CD4-positive, alpha-beta T cell treated with Interleukin-15 for 4 hours (primary cell): Measurements from ENCODE around the gene FBXL15.

ENCODE experiments used
- DNase-seq: peaks from one replicate; pipeline ENCODE4 v3.0.0-alpha.2; 2020; ENCODE audit warnings: low spot score

Gene FBXL15

DNA sequence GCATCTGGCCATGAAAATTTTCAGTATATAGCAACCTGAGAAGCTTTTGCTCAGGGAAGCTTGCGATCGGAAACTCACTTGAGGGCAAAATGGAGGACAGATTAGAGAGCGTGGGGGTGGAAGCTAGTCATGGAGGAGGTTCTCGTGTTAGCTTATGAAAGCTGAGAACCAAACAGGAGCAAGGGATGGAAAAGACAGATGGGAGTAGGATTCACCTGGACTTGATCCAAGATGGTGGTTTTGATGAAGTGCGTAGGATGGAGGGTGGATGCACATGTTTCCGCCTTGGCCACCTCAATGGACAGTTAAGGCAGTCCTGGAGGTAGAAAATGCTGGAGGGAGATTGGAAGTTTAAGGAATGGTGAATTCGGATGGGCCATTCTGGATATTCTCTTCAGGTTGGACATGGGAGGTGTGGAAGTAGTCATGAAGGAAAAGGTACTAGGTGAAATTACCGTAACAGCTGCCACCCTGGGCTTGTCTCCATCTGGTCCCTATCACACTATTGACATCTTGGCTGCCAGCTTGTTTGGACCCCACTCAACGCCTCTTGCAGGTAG is 37.0 kb downstream of the FBXL15 start:
- no peak for DNase-seq

DNA sequence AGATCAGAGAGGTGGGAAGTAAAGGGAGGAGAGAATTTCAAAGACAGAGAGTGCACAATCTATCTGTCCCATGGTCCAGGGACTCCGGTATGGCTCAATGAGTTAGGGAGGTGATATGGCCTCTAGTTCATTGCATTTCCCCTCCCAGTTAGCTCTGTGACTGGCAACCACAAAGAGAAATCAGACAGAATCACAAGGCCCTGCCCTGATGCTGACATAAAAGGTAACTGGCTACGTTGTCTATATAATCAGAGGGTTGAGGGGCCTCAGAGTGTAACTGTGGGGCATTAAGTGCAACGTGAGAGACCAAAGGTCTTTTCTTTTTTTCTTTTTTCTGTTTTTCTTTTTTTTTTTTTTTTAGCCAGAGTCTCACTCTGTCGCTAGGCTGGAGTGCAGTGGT is 38.0 kb downstream of the FBXL15 start:
- no peak for DNase-seq

DNA sequence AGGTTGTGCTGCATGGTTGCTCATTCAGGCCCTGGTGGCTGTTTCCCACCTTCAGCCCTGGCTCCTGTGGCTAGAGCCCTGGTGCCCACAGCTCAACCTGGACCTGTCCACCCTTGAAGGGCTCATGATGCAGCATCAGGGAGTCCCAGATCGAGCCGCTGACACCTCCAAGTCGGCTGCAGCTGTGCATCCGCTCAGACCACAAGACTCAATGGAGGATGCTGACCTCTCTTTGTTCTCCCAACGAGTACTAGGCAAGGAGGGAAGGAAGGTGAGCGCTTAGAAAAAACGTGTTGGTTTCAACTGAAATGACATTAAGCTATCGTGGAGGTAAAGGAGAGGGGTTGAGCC is 40.2 kb downstream of the FBXL15 start:
- DNase-seq, result no peak

DNA sequence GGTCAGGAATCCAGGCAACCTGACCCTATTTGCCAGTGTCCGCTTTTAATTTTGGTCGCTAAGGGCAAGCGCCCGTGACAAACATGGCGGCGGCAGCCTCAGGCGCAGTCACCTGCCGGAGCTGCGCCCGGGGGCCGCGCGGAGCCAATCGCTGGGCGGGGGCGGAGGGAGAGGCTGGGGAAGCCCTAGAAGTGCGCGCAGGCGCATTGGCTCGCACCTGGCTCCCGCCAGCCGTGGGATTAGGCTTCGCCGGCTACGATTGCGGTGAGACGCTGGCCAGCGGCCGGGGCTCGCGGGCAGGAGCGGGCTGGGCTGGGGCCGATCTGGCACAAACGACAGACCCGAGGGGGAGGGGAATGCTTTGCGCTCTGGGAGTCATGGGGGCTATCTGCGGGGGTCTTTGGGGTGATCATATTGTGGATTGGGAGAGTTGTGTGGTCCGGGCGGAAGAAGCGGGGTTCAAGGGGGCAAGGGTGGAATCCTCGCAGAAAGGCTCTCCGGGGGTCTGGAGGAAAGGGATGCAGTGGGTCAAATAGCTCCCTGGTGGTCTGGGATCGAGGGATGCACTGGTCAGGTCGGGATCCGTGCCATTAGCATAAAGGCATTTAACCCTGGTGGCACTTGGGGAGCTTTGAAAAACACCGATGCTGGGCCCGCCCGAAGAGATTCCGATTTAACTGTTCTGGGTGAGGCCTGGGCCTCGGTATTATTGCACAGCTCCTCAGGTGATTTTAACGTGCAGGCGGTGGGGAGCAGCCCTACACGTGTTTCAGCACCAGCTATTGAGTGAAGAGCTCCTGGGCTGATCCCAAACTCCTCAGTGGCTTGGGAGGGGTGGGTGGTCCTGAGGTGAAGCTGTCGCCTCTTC is 40.8 kb downstream of the FBXL15 start:
- peak; percentile 92 for DNase-seq

DNA sequence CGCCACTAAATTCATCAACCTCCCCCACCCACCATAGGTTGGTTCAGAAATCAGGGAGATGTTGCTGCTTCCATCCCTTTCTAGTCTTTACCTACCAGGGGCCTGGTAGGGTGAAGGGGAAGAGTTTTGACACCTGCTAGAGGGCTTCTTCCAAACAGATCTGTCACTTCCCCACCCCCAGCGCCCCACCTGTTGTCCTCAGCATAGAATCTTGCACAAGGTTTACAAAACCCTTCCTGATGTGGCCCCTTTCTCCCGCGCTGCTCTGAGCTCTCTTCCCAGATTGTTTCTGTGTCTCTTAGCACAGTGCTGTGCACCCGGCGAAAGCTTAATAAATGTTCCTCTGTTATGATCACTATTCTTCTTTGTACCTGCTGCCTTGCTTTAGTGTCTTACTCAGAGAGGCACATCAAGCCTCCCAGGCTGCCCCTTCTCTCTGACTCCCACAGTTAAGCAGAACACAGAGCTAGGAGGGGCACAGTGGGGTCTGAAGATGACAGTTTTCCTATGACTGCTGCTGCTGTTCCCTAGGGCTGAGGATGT is 41.9 kb downstream of the FBXL15 start:
- DNase-seq, result no peak

DNA sequence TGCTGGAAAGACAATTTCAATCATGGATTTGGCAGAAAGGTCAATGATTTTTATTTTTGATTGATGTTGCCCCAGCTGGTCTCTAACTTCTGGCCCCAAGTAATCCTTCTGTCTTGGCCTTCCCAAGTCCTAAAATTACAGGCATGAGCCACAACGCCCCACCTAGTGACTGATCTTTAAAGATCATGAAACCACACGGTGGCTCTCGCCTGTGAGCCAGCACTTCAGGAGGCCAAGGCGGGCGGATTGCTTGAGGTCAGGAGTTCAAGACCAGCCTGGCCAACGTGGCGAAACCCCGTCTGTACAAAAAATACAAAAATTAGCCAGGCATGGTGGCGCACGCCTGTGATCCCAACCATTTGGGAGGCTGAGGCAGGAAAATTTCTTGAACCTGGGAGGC is 43.3 kb downstream of the FBXL15 start:
- DNase-seq, result no peak

DNA sequence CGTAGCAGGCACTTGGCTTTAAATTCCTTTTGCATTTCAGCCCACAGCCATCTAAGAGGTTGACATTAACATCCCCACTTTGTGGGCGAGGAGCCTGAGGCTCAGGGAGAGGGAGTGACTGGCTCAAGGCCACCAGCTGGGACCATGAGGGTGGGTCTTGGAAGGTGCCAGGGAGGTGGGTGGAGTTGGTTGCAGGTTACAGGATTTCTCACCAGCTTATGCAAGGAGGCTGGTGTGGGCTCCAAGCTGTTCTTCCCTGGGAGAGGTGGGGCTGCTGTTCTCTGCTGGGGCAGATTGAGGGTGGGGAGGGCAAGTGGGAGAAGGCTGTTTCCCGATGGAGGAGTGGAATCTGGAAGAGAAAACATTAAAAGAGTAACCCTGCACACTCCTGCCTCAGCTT is 44.8 kb downstream of the FBXL15 start:
- DNase-seq, result no peak

DNA sequence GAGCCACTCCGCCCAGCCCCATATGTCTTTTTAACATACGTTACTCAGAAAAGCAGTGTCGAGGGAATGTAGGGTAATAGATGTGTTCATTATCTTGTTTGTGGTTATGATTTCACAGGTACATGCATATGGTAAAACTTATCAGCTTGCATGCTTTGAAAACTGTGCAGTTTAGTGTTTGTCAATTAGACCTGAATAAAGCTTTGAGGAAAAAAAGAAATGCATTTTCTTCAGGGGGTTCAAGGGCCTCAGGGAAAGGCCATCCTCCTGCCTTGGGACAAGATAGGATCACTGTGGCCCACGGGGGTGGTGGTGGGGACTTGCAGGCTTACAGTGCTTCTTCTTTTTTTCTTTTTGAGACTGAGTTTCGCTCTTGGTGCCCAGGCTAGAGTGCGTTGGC is 46.7 kb downstream of the FBXL15 start:
- no peak for DNase-seq

DNA sequence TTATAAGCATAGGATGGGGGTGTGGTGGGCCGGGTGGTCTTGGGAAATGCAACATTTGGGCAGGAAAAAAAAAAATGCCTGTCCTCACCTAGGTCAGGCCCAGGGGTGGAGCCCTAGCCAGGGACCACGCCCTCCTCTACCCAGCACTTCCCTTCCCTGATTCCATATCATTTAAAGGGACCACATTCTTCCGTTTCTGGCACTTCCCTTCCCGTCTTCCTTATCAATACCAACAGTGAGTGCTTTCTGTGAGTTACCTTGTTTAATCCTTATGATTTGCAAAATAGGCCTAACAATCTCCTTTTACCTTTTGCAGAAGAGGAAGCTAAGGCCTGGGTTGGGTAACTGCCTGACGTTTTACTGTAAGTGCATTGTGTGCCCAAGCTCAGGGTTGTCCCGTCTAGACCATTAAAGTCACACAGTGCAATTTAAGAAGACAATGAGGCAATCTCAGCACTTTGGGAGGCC is 47.4 kb downstream of the FBXL15 start:
- no peak for DNase-seq

DNA sequence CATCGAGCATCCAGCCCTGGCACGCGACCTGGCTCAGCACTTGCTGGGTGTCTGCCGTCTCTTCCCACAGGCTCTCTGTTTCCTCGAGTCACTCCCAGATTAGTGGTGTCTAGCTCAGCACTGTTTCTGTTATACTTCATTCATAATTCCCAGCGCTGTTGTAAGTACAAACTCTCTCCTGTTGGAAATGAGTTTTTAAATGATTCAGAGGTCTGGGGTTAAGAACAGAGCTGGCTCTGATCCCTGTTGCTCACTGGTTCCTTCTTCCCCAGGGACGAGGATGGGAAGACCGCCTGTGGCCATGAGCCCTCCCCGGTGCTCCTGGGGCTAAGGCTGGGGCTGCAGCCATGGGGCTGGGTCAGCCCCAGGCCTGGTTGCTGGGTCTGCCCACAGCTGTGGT is 48.0 kb downstream of the FBXL15 start:
- no peak for DNase-seq

DNA sequence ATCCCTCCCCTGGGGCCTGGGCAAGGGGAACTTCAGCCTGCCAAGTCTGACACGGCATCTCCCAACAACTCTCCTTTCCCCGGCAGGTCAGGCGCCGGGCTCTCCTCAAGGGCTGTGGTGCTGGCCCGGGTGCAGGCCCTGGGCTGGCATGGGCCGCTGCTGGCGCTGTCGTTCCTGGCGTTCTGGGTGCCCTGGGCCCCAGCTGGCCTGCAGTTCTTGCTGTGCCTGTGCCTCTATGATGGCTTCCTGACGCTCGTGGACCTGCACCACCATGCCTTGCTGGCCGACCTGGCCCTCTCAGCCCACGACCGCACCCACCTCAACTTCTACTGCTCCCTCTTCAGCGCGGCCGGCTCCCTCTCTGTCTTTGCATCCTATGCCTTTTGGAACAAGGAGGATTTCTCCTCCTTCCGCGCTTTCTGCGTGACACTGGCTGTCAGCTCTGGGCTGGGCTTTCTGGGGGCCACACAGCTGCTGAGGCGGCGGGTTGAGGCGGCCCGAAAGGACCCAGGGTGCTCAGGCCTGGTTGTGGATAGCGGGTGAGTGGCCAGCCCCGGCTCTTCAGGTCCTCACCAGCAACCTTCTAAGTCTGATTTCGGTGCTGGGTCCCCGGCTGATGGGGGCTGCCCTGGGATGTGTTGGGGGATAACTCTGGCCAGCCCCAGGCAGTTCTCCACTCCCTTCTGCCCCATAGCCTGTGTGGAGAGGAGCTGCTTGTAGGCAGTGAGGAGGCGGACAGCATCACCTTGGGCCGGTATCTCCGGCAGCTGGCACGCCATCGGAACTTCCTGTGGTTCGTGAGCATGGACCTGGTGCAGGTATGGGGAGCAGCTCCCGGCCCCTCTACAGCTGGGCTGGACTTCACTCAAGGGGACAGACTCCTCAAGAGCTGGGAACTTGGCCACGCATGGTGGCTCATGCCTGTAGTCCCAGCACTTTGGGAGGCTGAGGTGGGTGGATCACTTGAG is 50.2 kb downstream of the FBXL15 start:
- no peak for DNase-seq
